HCT116 (cell line): ENCODE measurements around the gene C11orf21.

ENCODE experiments used
- ATF3 ChIP-seq: IDR thresholded peaks from 2 replicates; pipeline ENCODE4 v1.6.1; 2012
- CTCF ChIP-seq, 3 experiments: fragments of 200-600 bp in 1 of 3; sonication (generic) in 1 of 3; IDR thresholded peaks in 2 of 3; conservative IDR thresholded peaks in 1 of 3; 2 replicates each; pipeline ENCODE4 v1.5.1; 2012 to 2017; ENCODE audit warnings: low read depth in 2 of 3, low read length in 2 of 3, antibody characterized with exemption in 1 of 3, borderline replicate concordance in 1 of 3, control low read depth in 1 of 3, mild to moderate bottlenecking in 1 of 3, mixed read lengths in 1 of 3, mixed run types in 1 of 3, moderate library complexity in 1 of 3; ENCODE audit not compliant: insufficient read depth in 1 of 3
- POLR2A ChIP-seq: IDR thresholded peaks from 2 replicates; pipeline ENCODE4 v1.7.0; 2011; ENCODE audit warnings: borderline replicate concordance; ENCODE audit not compliant: insufficient read depth, insufficient read length; ENCODE audit errors: extremely low read depth
- POLR2AphosphoS5 ChIP-seq: IDR thresholded peaks from 2 replicates; pipeline ENCODE4 v1.6.1; 2011; ENCODE audit warnings: mild to moderate bottlenecking, low read depth, low read length, moderate library complexity
- RAD21 ChIP-seq: IDR thresholded peaks from 2 replicates; pipeline ENCODE4 v1.6.1; 2012; ENCODE audit warnings: low read depth, mild to moderate bottlenecking
- REST ChIP-seq: IDR thresholded peaks from 2 replicates; pipeline ENCODE4 v1.6.1; 2012; ENCODE audit warnings: low read depth
- SIN3A ChIP-seq: IDR thresholded peaks from 2 replicates; pipeline ENCODE4 v1.6.1; 2012; ENCODE audit warnings: low read depth
- SP1 ChIP-seq: IDR thresholded peaks from 2 replicates; pipeline ENCODE4 v1.6.1; 2012; ENCODE audit warnings: low read depth

GRCh38 chr11:2295971-2296912, 5.5 kb downstream of the C11orf21 start:
- TF ChIP-seq CTCF (IDR thresholded peaks at IDR 0.05 in 2 of 3, conservative IDR thresholded peaks at IDR 0.05 in 1 of 3; ENCODE audit: borderline replicate concordance in 1 of 3, insufficient read depth in 1 of 3, low read depth in 2 of 3, low read length in 2 of 3): no peak
- TF ChIP-seq POLR2AphosphoS5: no peak
- TF ChIP-seq REST: no peak
- no peak for TF ChIP-seq SIN3A
- TF ChIP-seq RAD21: no peak
- TF ChIP-seq POLR2A: no peak
- TF ChIP-seq SP1: no peak
- no peak for TF ChIP-seq ATF3
